Measurements from ENCODE around the gene PPM1L.
"Not testable (repeated sequence)": the region's sequence is repeated elsewhere in the genome, so short reads cannot be mapped to it uniquely, and the experiment has no call there.

DNA sequence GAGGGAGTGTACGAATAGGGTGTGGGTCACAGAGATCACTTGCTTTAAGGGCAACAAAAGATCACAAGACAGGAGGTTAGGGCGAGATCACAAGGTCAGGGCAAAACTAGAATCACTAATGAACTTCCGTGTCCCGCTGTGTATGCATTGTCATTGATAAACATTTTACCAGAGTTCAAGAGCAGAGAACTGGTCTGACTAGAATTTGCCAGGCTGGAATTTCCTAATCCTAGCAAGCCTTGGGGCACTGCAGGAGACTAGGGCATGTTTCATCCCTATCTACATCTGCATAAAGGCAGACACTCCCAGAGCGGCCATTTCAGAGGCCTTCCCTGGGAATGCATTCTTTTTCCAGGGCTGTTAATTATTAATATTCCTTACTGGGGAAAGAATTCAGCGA, 227.9 kb downstream of the PPM1L start:
- not testable (repeated sequence) for TF ChIP-seq CTCF (IDR thresholded peaks at IDR 0.05; ENCODE audit: low read depth, low read length); EZH2phosphoT487 (IDR thresholded peaks at IDR 0.05; ENCODE audit: low read depth)
